Mucosa of descending colon (tissue), 3 donors: ENCODE results near the gene VAMP3. TPM values are rescaled to one million over a fixed set of nuclear protein-coding genes. Genes with fewer than 3 reads are reported as not detected.
"Not testable (repeated sequence)": the region's sequence is repeated elsewhere in the genome, so short reads cannot be mapped to it uniquely, and the experiment has no call there.

Experiments
- ATAC-seq: fragments of 200-7000 bp; cut with Tn5 transposase; one replicate; pipeline ENCODE4 v1.9.1; 2020; ENCODE audit warnings: mild to moderate bottlenecking, moderate library complexity
- DNase-seq, 3 donors: peaks; one replicate each; pipeline ENCODE4 v3.0.0-alpha.2; 2020
- H3K36me3 ChIP-seq: fragments of 200-600 bp; one replicate; pipeline ENCODE4 v1.8.0; 2021; ENCODE audit warnings: low read depth, mild to moderate bottlenecking
- H3K4me1 ChIP-seq: fragments of 200-600 bp; one replicate; pipeline ENCODE4 v1.8.0; 2021; ENCODE audit warnings: low read depth, mild to moderate bottlenecking
- H3K4me3 ChIP-seq: fragments of 200-600 bp; one replicate; pipeline ENCODE4 v1.8.0; 2021; ENCODE audit warnings: mild to moderate bottlenecking
- H3K9me3 ChIP-seq: fragments of 200-600 bp; one replicate; pipeline ENCODE4 v1.8.0; 2021; ENCODE audit warnings: mild to moderate bottlenecking
- intact Hi-C, 2 donors: fragments of 100-400 bp; cut with DNase I in 1 of 2; cut with micrococcal nuclease in 1 of 2; formaldehyde crosslinking; loops; one replicate each; pipeline versions ENCODE4 v1.11.0 to v1.11.1; 2022; cut with DNase I, micrococcal nuclease
- total RNA-seq, 3 donors: library from RNA; stranded (reverse); fragmentation: NEBNext Ultra II Directional in 2 of 3; extraction: Animal tissue kit (Norgen Biotek cat#: 25700) in 2 of 3; gene quantifications; one replicate each; pipeline versions ENCODE4 v1.2.1 to v1.2.4, GENCODE V29; 2021 to 2023
- TF ChIP-seq, protein P1 (sequence below): fragments of 200-600 bp; IDR thresholded peaks from one replicate; pipeline ENCODE4 v1.8.0; 2022; ENCODE audit warnings: antibody characterized with exemption, mild to moderate bottlenecking
- donor health status: DM: no; HTN: no; CAD: no; lungs with moderate emphysema.
- donor health status: DM: no; HTN: no; CAD: no.
- donor health status: DM: no; HTN: yes; CAD: no.

The VAMP3 gene
- total RNA-seq, 3 donors from 2014 or later, result 91.6 to 105 (median 94.3) TPM

DNA sequence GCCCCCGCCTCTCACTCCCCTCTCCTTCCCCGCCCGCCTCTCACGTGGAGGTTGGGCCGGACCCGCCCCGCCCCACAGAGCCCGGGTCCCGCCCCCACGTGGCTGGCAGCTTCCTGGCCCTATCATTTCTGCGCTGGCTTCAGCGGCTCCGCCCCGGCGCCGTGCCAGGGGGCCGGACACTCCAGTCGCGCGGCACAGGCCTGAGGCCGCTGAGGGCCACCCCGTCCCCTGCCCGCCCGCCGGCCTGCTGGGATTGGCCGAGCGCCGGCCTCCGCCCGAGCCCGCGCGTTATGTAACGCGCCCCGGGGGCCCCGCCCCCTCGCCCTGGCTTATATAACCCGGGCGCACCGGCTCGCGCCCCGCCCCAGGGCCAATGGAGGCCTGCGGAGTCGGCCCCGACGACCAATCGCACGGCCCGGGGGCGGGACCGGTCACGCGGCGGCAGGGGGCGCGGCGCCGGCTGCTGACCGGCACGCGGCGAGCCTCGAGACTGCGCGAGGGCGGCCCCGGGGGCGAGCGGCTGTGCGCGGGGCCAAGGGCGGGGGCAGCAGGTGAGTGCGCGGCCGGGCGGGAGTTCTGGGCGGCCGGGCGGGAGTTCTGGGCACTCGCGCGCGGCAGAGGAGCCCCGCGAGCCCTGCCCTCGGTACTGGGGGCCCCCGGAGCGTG, 12.9 kb downstream of the VAMP3 start, which contains the start of gene PER3:
Gene PER3, plus strand, starts transcription at position 466 of the 666 bp plus-strand sequence. CDS start 587 bp downstream, outside the sequence.
- Histone ChIP-seq H3K36me3 (no peaks in the 10 kb centered on the region), H3K9me3 (no peaks in the 10 kb centered on the region), H3K4me3 (no peak within 1 kb of the TSS), H3K4me1 (no peaks in the 10 kb centered on the region)
- peak; percentile 93 for ATAC-seq
- peak; percentile 95 to 98 (median 97) for DNase-seq
- TF ChIP-seq, protein P1, sequence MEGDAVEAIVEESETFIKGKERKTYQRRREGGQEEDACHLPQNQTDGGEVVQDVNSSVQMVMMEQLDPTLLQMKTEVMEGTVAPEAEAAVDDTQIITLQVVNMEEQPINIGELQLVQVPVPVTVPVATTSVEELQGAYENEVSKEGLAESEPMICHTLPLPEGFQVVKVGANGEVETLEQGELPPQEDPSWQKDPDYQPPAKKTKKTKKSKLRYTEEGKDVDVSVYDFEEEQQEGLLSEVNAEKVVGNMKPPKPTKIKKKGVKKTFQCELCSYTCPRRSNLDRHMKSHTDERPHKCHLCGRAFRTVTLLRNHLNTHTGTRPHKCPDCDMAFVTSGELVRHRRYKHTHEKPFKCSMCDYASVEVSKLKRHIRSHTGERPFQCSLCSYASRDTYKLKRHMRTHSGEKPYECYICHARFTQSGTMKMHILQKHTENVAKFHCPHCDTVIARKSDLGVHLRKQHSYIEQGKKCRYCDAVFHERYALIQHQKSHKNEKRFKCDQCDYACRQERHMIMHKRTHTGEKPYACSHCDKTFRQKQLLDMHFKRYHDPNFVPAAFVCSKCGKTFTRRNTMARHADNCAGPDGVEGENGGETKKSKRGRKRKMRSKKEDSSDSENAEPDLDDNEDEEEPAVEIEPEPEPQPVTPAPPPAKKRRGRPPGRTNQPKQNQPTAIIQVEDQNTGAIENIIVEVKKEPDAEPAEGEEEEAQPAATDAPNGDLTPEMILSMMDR, result peak; percentile 10
- intact Hi-C loops, result no loop called here

DNA sequence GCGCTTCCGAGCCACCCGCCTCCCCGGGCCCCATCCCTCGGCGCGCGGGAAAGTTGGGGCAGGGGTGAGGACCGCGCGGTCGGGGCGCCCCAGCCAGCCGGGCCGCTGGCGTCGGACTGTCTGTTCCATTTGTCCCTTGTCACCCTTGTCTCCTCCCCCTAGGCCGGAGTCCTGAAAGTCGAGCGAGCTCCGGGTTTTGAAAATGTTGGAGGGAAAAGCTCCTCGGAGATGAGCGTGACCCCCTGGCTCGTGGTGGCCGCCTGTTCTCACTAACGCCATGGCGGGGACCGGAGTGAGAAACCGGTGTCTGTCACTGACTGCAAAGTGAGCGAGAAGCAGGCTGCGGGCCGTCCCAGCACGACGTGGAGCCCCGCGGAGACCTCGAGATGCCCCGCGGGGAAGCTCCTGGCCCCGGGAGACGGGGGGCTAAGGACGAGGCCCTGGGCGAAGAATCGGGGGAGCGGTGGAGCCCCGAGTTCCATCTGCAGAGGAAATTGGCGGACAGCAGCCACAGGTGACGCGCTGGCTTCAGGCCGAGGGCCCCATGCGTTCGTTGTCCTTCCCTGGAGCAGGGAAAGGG, 13.5 kb downstream of the VAMP3 start:
- TF ChIP-seq, protein P1, result no peak
- Histone ChIP-seq H3K36me3 (no peaks in the 10 kb centered on the region), H3K4me1 (no peaks in the 10 kb centered on the region), H3K9me3 (no peaks in the 10 kb centered on the region), H3K4me3 (no peak overlapping the region)
- DNase-seq (peak in 2 of 3 donors; percentile 38 to 68), ATAC-seq (no peak)
- intact Hi-C loops, result no loop called here

DNA sequence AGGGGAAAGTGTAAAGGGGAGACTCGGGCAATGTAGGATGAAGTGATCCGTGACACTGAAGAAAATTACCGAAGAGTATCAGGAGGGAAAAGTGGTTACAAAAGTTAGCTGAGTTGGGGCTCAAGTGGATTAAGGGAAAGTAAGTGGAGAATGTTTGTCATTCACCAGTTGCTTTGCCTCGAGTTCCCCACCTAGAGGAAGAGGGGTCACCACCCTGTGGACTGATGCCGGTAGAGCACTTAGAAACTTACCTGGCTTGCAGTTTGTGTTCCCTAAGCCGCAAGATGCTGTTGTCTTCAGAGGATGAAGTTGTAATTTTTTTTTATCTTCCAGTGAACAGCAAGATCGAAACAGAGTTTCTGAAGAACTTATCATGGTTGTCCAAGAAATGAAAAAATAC, 14.0 kb downstream of the VAMP3 start:
- H3K4me3 ChIP-seq, result no peak overlapping the region
- DNase-seq, result no peak
- ATAC-seq, result no peak
- H3K4me1 ChIP-seq, result no peaks in the 10 kb centered on the region
- no peaks in the 10 kb centered on the region for H3K36me3 ChIP-seq
- TF ChIP-seq, protein P1, result no peak
- intact Hi-C loops, result no loop called here
- peaks cover 4% of the 10 kb centered on the region for H3K9me3 ChIP-seq

DNA sequence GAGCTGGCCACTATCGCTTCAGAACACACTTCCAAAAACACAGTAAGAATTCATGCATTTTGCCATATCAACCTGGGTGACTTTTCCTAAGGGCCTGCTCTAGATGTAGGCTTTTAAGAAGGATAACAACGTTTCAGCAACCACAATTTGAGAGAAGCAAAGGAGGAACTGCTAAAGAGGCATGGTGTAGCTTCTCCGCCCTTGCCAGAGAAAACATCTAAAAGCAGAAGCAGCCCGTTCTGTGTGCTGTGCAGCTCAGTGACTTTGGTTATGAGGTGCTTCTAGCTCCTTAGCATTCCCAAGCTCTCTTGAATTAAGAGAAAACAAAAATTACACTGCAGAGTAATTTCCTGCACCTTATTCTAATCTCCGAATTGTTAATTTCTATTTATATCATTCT, 15.7 kb downstream of the VAMP3 start:
- TF ChIP-seq, protein P1, result no peak
- Histone ChIP-seq H3K36me3 (no peaks in the 10 kb centered on the region), H3K4me3 (no peak overlapping the region), H3K4me1 (no peaks in the 10 kb centered on the region), H3K9me3 (peaks cover 15% of the 10 kb centered on the region)
- no peak for ATAC-seq
- intact Hi-C loops, result no loop called here
- no peak for DNase-seq

DNA sequence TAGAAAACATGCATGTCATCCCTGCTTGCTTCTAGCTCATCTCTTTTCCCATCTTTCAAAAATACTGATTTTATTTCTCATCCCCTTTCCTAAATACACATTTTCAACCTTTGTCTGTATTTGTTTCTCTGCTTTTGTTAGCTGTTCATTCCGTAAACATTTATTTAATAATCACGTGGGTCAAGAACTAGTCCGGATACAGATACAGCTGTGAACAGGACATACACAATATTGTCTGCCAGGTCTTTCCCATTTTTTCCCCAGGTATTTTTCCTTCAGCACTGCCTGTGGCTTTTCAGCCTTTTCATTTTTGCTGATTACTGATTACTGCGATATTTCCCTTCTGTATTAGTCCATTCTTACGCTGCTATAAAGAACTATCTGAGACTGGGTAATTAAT, 18.7 kb downstream of the VAMP3 start:
- no peaks in the 10 kb centered on the region for H3K36me3 ChIP-seq
- ATAC-seq, result no peak
- intact Hi-C loops, result no loop called here

DNA sequence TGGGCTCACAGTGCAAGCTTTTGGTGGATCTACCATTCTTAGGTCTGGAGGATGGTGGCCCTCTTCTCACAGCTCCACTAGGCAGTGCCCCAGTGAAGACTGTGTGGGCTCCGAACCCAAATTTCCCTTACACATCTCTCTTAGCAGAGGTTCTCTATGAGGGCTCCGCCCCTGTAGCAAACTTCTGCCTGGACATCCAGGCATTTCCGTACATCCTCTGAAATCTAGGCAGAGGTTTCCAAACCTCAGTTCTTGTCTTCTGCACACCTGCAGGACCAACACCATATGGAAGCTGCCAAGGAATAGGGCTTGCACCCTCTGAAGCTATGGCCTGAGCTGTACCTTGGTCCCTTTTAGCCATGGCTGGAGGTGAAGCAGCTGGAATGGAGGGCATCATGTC, 19.9 kb downstream of the VAMP3 start:
- H3K4me3 ChIP-seq, ATAC-seq, H3K4me1 ChIP-seq, H3K36me3 ChIP-seq, DNase-seq, intact Hi-C loops: not testable (repeated sequence)
- peaks cover 15% of the 10 kb centered on the region for H3K9me3 ChIP-seq

More for the DNA sequence above, 18.7 kb downstream of the VAMP3 start:
- Histone ChIP-seq H3K4me3 (no peak overlapping the region), H3K4me1 (no peaks in the 10 kb centered on the region), H3K9me3 (peaks cover 15% of the 10 kb centered on the region)
- no peak for DNase-seq
- TF ChIP-seq, protein P1, result no peak
